HCT116 (cell line): ENCODE data around the gene TNFSF10. TPM values are rescaled to one million over a fixed set of nuclear protein-coding genes. Genes with fewer than 3 reads are reported as not detected.

Source experiments
- ATAC-seq: fragments of 200-7000 bp; cut with Tn5 transposase; 2 replicates; pipeline ENCODE4 v1.9.1; 2020; ENCODE audit warnings: mild to moderate bottlenecking, moderate library complexity
- BruUV-seq: library from RNA; stranded (reverse); fragments of 400-500 nt; replicated peaks from 2 replicates; lab custom pipeline; 2021; lab: Mats Ljungman, UMichigan
- CTCF ChIA-PET: fragments of 300-600 bp; sonication (Branson Sonifier 250); formaldehyde crosslinking; loops from one replicate; lab custom pipeline; 2021; ENCODE audit warnings: antibody characterized with exemption; lab: Charles Lee
- POLR2A ChIA-PET: fragments of 300-600, 350-600 bp; sonication (Branson Sonifier 250); formaldehyde crosslinking; loops from one replicate; lab custom pipeline; 2021; ENCODE audit warnings: antibody characterized with exemption; lab: Charles Lee
- RAD21 ChIA-PET, 2 experiments: fragments of 300-600 bp; sonication (Branson Sonifier 250); formaldehyde crosslinking; loops; one replicate each; lab custom pipeline; 2023; ENCODE audit warnings: low total read pairs in 2 of 2; ENCODE audit not compliant: uncharacterized antibody in 2 of 2, unreplicated experiment in 2 of 2, low non-redundant PET in 1 of 2; lab: Charles Lee
- DNase-seq: peaks from one replicate; pipeline ENCODE4 v3.0.0-alpha.2; 2010; ENCODE audit warnings: low read depth, low spot score
- H2AFZ ChIP-seq: fragments of 200-600 bp; shearing (Covaris generic), sonication (generic); 2 replicates; pipeline ENCODE4 v1.6.1; 2017; ENCODE audit warnings: low read depth, mixed run types, mixed read lengths, antibody characterized with exemption, low read length; ENCODE audit not compliant: poor library complexity, severe bottlenecking
- H3K27ac ChIP-seq: 2 replicates; pipeline ENCODE4 v1.5.1; 2012; ENCODE audit warnings: low read depth, low read length
- H3K27me3 ChIP-seq: fragments of 200-600 bp; sonication (generic); 2 replicates; pipeline ENCODE4 v1.6.1; 2016; ENCODE audit warnings: mixed run types, low read length, mixed read lengths; ENCODE audit not compliant: insufficient read depth
- H3K36me3 ChIP-seq, 2 experiments: fragments of 200-500 bp in 1 of 2; fragments of 200-600 bp in 1 of 2; sonication (Bioruptor generic) in 1 of 2; sonication (generic) in 1 of 2; 2 replicates each; pipeline versions ENCODE4 v1.5.1 to v1.6.1; 2014 to 2016; ENCODE audit warnings: low read length in 2 of 2, inconsistent platforms in 1 of 2, mixed read lengths in 1 of 2, mixed run types in 1 of 2; ENCODE audit not compliant: insufficient read depth in 2 of 2, control insufficient read depth in 1 of 2
- H3K4me1 ChIP-seq, 2 experiments: fragments of 200-600 bp in 1 of 2; sonication (generic) in 1 of 2; 2 replicates each; pipeline versions ENCODE4 v1.5.1 to v1.6.1; 2012 to 2017; ENCODE audit warnings: low read length in 2 of 2, inconsistent platforms in 1 of 2, mild to moderate bottlenecking in 1 of 2, mixed read lengths in 1 of 2, mixed run types in 1 of 2, moderate library complexity in 1 of 2; ENCODE audit not compliant: insufficient read depth in 2 of 2, control insufficient read depth in 1 of 2
- H3K4me2 ChIP-seq: fragments of 200-600 bp; sonication (generic); 2 replicates; pipeline ENCODE4 v1.6.1; 2017; ENCODE audit warnings: mixed run types, low read length, mixed read lengths
- H3K4me3 ChIP-seq, 2 experiments: fragments of 200-600 bp in 1 of 2; sonication (generic) in 1 of 2; replicated peaks in 1 of 2; 2 replicates each; pipeline ENCODE4 v1.5.1; 2011 to 2016; ENCODE audit warnings: low read length in 2 of 2, control low read depth in 1 of 2, low read depth in 1 of 2, mild to moderate bottlenecking in 1 of 2, mixed read lengths in 1 of 2, mixed run types in 1 of 2
- H3K79me2 ChIP-seq: fragments of 200-600 bp; sonication (generic); 2 replicates; pipeline ENCODE4 v1.6.1; 2017; ENCODE audit warnings: mild to moderate bottlenecking, mixed run types, low read length, moderate library complexity, mixed read lengths; ENCODE audit not compliant: insufficient read depth
- H3K9ac ChIP-seq: fragments of 200-600 bp; sonication (generic); 2 replicates; pipeline ENCODE4 v1.6.1; 2016; ENCODE audit warnings: low read length, mixed read lengths
- H3K9me2 ChIP-seq: fragments of 200-600 bp; sonication (generic), shearing (Covaris generic); 2 replicates; pipeline ENCODE4 v1.6.1; 2017; ENCODE audit warnings: mixed run types, mild to moderate bottlenecking, moderate library complexity; ENCODE audit not compliant: insufficient read depth
- H3K9me3 ChIP-seq, 2 experiments: fragments of 200-500 bp in 1 of 2; fragments of 200-600 bp in 1 of 2; sonication (Bioruptor generic) in 1 of 2; sonication (generic) in 1 of 2; 2 replicates each; pipeline ENCODE4 v1.6.1; 2014 to 2017; ENCODE audit warnings: low read length in 2 of 2, mixed read lengths in 2 of 2, inconsistent platforms in 1 of 2, low read depth in 1 of 2, mild to moderate bottlenecking in 1 of 2, mixed run types in 1 of 2, moderate library complexity in 1 of 2; ENCODE audit not compliant: control insufficient read depth in 1 of 2, insufficient read depth in 1 of 2
- H4K20me1 ChIP-seq: fragments of 200-600 bp; sonication (generic), shearing (Covaris generic); 2 replicates; pipeline ENCODE4 v1.6.1; 2017; ENCODE audit warnings: mixed run types, mild to moderate bottlenecking, moderate library complexity; ENCODE audit not compliant: insufficient read depth
- EZH2phosphoT487 ChIP-seq: fragments of 200-600 bp; IDR thresholded peaks from 2 replicates; pipeline ENCODE4 v1.6.1; 2018; ENCODE audit warnings: antibody characterized with exemption, borderline replicate concordance
- MAX ChIP-seq: IDR thresholded peaks from 2 replicates; pipeline ENCODE4 v1.6.1; 2012
- POLR2A ChIP-seq: IDR thresholded peaks from 2 replicates; pipeline ENCODE4 v1.7.0; 2011; ENCODE audit warnings: borderline replicate concordance; ENCODE audit not compliant: insufficient read depth, insufficient read length; ENCODE audit errors: extremely low read depth
- RAD21 ChIP-seq: IDR thresholded peaks from 2 replicates; pipeline ENCODE4 v1.6.1; 2012; ENCODE audit warnings: low read depth, mild to moderate bottlenecking
- SIN3A ChIP-seq: IDR thresholded peaks from 2 replicates; pipeline ENCODE4 v1.6.1; 2012; ENCODE audit warnings: low read depth
- SP1 ChIP-seq: IDR thresholded peaks from 2 replicates; pipeline ENCODE4 v1.6.1; 2012; ENCODE audit warnings: low read depth
- SRF ChIP-seq: IDR thresholded peaks from 2 replicates; pipeline ENCODE4 v1.6.1; 2012; ENCODE audit warnings: low read depth
- ZFX ChIP-seq: fragments of 450-650 bp; IDR thresholded peaks from 2 replicates; pipeline ENCODE4 v1.6.1; 2017
- ZNF274 ChIP-seq: fragments of 200-500 bp; sonication (Bioruptor generic); IDR thresholded peaks from 2 replicates; pipeline ENCODE4 v1.6.1; 2014; ENCODE audit warnings: mild to moderate bottlenecking, low read depth, low read length, inconsistent platforms
- intact Hi-C: fragments of 100-400 bp; cut with micrococcal nuclease; formaldehyde crosslinking; loops from 2 replicates; pipeline ENCODE4 v1.10.0; 2022
- total RNA-seq: library from RNA; stranded (reverse); gene quantifications from one replicate; pipeline ENCODE4 v1.2.1, GENCODE V29; 2021; ENCODE audit not compliant: unreplicated experiment
- TF ChIP-seq, protein P1 (sequence below), 3 experiments: fragments of 200-600 bp in 1 of 3; sonication (generic) in 1 of 3; IDR thresholded peaks in 2 of 3; conservative IDR thresholded peaks in 1 of 3; 2 replicates each; pipeline ENCODE4 v1.5.1; 2012 to 2017; ENCODE audit warnings: low read depth in 2 of 3, low read length in 2 of 3, antibody characterized with exemption in 1 of 3, borderline replicate concordance in 1 of 3, control low read depth in 1 of 3, mild to moderate bottlenecking in 1 of 3, mixed read lengths in 1 of 3, mixed run types in 1 of 3, moderate library complexity in 1 of 3; ENCODE audit not compliant: insufficient read depth in 1 of 3

TNFSF10 gene
- total RNA-seq, 1 experiment from 2014 or later: 0.20 TPM

- Histone ChIP-seq H4K20me1 (no peaks in the 10 kb centered on the region), H3K36me3 (no peaks in the 10 kb centered on the region), H3K79me2 (no peaks in the 10 kb centered on the region), H3K27me3 (no peaks in the 10 kb centered on the region), H3K27ac (no peak overlapping the region), H3K4me2 (no peak overlapping the region), H3K4me3 (no peak overlapping the region), H2AFZ (no peak overlapping the region), H3K4me1 (peaks cover 0 to 6% of the 10 kb centered on the region in 2 experiments; a peak in 1 of 4 replicates), H3K9me2 (no peaks in the 10 kb centered on the region), H3K9ac (no peak overlapping the region), H3K9me3 (no peaks in the 10 kb centered on the region)
- POLR2A ChIA-PET: no interaction called here
- DNase-seq: no peak
- TF ChIP-seq RAD21: no peak
- TF ChIP-seq ZNF274: no peak
- no peak for TF ChIP-seq MAX
- no peak for TF ChIP-seq ZFX
- no peak for TF ChIP-seq SRF
- BruUV-seq: no TSS peak
- ATAC-seq: no peak
- CTCF ChIA-PET: no interaction called here
- RAD21 ChIA-PET: no interaction called here
- intact Hi-C loops: no loop called here
These were observed 5.3 kb downstream of the TNFSF10 start for GRCh38 chr3:172517859-172518466.

- POLR2A ChIA-PET: interaction anchor here (0.6 kb wide), 1 partner anchor 1227 kb away, joined by 4 read pairs; no protein-coding TSS in a partner anchor
These were observed 6.7 kb downstream of the TNFSF10 start for GRCh38 chr3:172516318-172517214.

More at GRCh38 chr3:172516318-172517214, 6.7 kb downstream of the TNFSF10 start:
- H3K4me2 ChIP-seq: no peak overlapping the region
- H3K4me1 ChIP-seq: peaks cover 0 to 6% of the 10 kb centered on the region in 2 experiments; a peak in 1 of 4 replicates
- H4K20me1 ChIP-seq: no peaks in the 10 kb centered on the region
- H3K79me2 ChIP-seq: no peaks in the 10 kb centered on the region
- no peak for DNase-seq
- H3K4me3 ChIP-seq: no peak overlapping the region
- no peaks in the 10 kb centered on the region for H3K27me3 ChIP-seq
- no peaks in the 10 kb centered on the region for H3K9me3 ChIP-seq
- intact Hi-C loops: no loop called here
- ATAC-seq: no peak
- ChIA-PET RAD21 (no interaction called here), CTCF (no interaction called here)
- no peak overlapping the region for H3K9ac ChIP-seq
- no peaks in the 10 kb centered on the region for H3K9me2 ChIP-seq
- TF ChIP-seq ZNF274 (no peak), SP1 (0 out of 2 replicates have a peak, but pooled peaks have one; percentile 19), SIN3A (no peak), SRF (no peak), POLR2A (no peak), EZH2phosphoT487 (no peak), ZFX (no peak), RAD21 (no peak)
- TF ChIP-seq, protein P1, sequence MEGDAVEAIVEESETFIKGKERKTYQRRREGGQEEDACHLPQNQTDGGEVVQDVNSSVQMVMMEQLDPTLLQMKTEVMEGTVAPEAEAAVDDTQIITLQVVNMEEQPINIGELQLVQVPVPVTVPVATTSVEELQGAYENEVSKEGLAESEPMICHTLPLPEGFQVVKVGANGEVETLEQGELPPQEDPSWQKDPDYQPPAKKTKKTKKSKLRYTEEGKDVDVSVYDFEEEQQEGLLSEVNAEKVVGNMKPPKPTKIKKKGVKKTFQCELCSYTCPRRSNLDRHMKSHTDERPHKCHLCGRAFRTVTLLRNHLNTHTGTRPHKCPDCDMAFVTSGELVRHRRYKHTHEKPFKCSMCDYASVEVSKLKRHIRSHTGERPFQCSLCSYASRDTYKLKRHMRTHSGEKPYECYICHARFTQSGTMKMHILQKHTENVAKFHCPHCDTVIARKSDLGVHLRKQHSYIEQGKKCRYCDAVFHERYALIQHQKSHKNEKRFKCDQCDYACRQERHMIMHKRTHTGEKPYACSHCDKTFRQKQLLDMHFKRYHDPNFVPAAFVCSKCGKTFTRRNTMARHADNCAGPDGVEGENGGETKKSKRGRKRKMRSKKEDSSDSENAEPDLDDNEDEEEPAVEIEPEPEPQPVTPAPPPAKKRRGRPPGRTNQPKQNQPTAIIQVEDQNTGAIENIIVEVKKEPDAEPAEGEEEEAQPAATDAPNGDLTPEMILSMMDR (IDR thresholded peaks at IDR 0.05 in 2 of 3, conservative IDR thresholded peaks at IDR 0.05 in 1 of 3; ENCODE audit: borderline replicate concordance in 1 of 3, insufficient read depth in 1 of 3, low read depth in 2 of 3, low read length in 2 of 3): no peak
- H3K36me3 ChIP-seq: no peaks in the 10 kb centered on the region
- BruUV-seq: no TSS peak
- H2AFZ ChIP-seq: no peak overlapping the region
- no peak overlapping the region for H3K27ac ChIP-seq
